ENCODE results near the gene CRYGC.
"Not testable (repeated sequence)": the region's sequence is repeated elsewhere in the genome, so short reads cannot be mapped to it uniquely, and the experiment has no call there.

The CRYGC gene

GRCh38 chr2:208129744-208130711 lies at the start of gene CRYGC:
Gene CRYGC (minus strand): TSS chr2:208129828. CDS start chr2:208129792, 36 bp downstream.
- DNase-seq (ENCODE audit: low read depth in 2 of 2): no peak

- DNase-seq (ENCODE audit: low read depth in 2 of 2): no peak
Measured at GRCh38 chr2:208179028-208179609, 49.5 kb upstream of the CRYGC start.

- no peak for DNase-seq (ENCODE audit: low read depth in 2 of 2)
Measured at GRCh38 chr2:208175840-208176153, 46.2 kb upstream of the CRYGC start.

GRCh38 chr2:208175069-208175839 lies 45.6 kb upstream of the CRYGC start:
- DNase-seq (ENCODE audit: low read depth in 2 of 2): peak; percentile 30 to 53

GRCh38 chr2:208174144-208174543 lies 44.5 kb upstream of the CRYGC start:
- DNase-seq (ENCODE audit: low read depth in 2 of 2): no peak

GRCh38 chr2:208172125-208172524 lies 42.5 kb upstream of the CRYGC start:
- DNase-seq (ENCODE audit: low read depth in 2 of 2): no peak

GRCh38 chr2:208164951-208165755 lies 35.5 kb upstream of the CRYGC start:
- DNase-seq (ENCODE audit: low read depth in 2 of 2): no peak

GRCh38 chr2:208163489-208163888 lies 33.9 kb upstream of the CRYGC start, which contains the start of gene CRYGA:
Gene CRYGA (minus strand): TSS chr2:208163589. CDS start chr2:208163556, 33 bp downstream.
- no peak for DNase-seq (ENCODE audit: low read depth in 2 of 2)

GRCh38 chr2:208156439-208156838 lies 26.8 kb upstream of the CRYGC start:
- DNase-seq (ENCODE audit: low read depth in 2 of 2): no peak

- DNase-seq (ENCODE audit: low read depth in 2 of 2): no peak
Measured at GRCh38 chr2:208153156-208153555, 23.5 kb upstream of the CRYGC start.

GRCh38 chr2:208150956-208151355 lies 21.3 kb upstream of the CRYGC start:
- DNase-seq (ENCODE audit: low read depth in 2 of 2): no peak

- no peak for DNase-seq (ENCODE audit: low read depth in 2 of 2)
Measured at GRCh38 chr2:208150094-208150493, 20.5 kb upstream of the CRYGC start.

- no peak for DNase-seq (ENCODE audit: low read depth in 2 of 2)
Measured at GRCh38 chr2:208148803-208149202, 19.2 kb upstream of the CRYGC start.

- DNase-seq (ENCODE audit: low read depth in 2 of 2): no peak
Measured at GRCh38 chr2:208147759-208148158, 18.1 kb upstream of the CRYGC start.

GRCh38 chr2:208147008-208147407 lies 17.4 kb upstream of the CRYGC start:
- no peak for DNase-seq (ENCODE audit: low read depth in 2 of 2)

- no peak for DNase-seq (ENCODE audit: low read depth in 2 of 2)
Measured at GRCh38 chr2:208146006-208146405, 16.4 kb upstream of the CRYGC start, which contains the start of gene CRYGB. Gene CRYGB (minus strand): TSS chr2:208146158. CDS start chr2:208146120, 38 bp downstream.

GRCh38 chr2:208142925-208143799 lies 13.5 kb upstream of the CRYGC start:
- no peak for DNase-seq (ENCODE audit: low read depth in 2 of 2)

GRCh38 chr2:208142240-208142924 lies 12.8 kb upstream of the CRYGC start:
- DNase-seq (ENCODE audit: low read depth in 2 of 2): no peak

- DNase-seq (ENCODE audit: low read depth in 2 of 2): no peak
Measured at GRCh38 chr2:208139447-208139846, 9.8 kb upstream of the CRYGC start.

GRCh38 chr2:208138334-208138733 lies 8.7 kb upstream of the CRYGC start:
- not testable (repeated sequence) for DNase-seq (ENCODE audit: low read depth in 2 of 2)
